WTC11 (cell line): ENCODE data around the gene DYRK1A. TPM values are rescaled to one million over a fixed set of nuclear protein-coding genes. Genes with fewer than 3 reads are reported as not detected.

Source experiments
- ATAC-seq: fragments of 200-7000 bp; cut with Tn5 transposase; 2 replicates; pipeline ENCODE4 v1.10.0; 2021; ENCODE audit warnings: mild to moderate bottlenecking, moderate library complexity
- CTCF ChIA-PET: fragments of 300-600 bp; sonication (Branson Sonifier 250); formaldehyde crosslinking; loops from one replicate; lab custom pipeline; 2021; ENCODE audit warnings: antibody characterized with exemption; lab: Charles Lee
- POLR2A ChIA-PET: fragments of 350-600 bp; sonication (Branson Sonifier 250); formaldehyde crosslinking; loops from one replicate; lab custom pipeline; 2021; ENCODE audit warnings: antibody characterized with exemption; lab: Charles Lee
- DNase-seq: peaks from one replicate; pipeline ENCODE4 v3.0.0; 2021; ENCODE audit warnings: low spot score
- H3K27ac Mint-ChIP-seq: 2 replicates; pipeline ENCODE4 v1.8.0; 2021; ENCODE audit warnings: mixed read lengths
- H3K27me3 Mint-ChIP-seq: 2 replicates; pipeline ENCODE4 v1.8.0; 2021; ENCODE audit warnings: low read depth, mild to moderate bottlenecking, moderate library complexity, mixed read lengths
- H3K36me3 Mint-ChIP-seq: 2 replicates; pipeline ENCODE4 v1.8.0; 2021; ENCODE audit warnings: mixed read lengths
- H3K4me1 Mint-ChIP-seq: 2 replicates; pipeline ENCODE4 v1.8.0; 2022; ENCODE audit warnings: mixed read lengths
- H3K4me3 Mint-ChIP-seq: 2 replicates; pipeline ENCODE4 v1.8.0; 2021; ENCODE audit warnings: mild to moderate bottlenecking, moderate library complexity, mixed read lengths
- H3K9me3 Mint-ChIP-seq: 2 replicates; pipeline ENCODE4 v1.8.0; 2021; ENCODE audit warnings: mixed read lengths
- ATF1 ChIP-seq: sonication (generic); formaldehyde crosslinking; IDR thresholded peaks from 2 replicates; pipeline ENCODE4 v1.8.1; 2023; ENCODE audit warnings: mild to moderate bottlenecking, moderate library complexity, missing genetic modification reagents
- ATF3 ChIP-seq: sonication (generic); formaldehyde crosslinking; conservative IDR thresholded peaks from 2 replicates; pipeline ENCODE4 v1.8.1; 2022; ENCODE audit warnings: mild to moderate bottlenecking, missing genetic modification reagents
- E2F4 ChIP-seq: sonication (generic); formaldehyde crosslinking; IDR thresholded peaks from 2 replicates; pipeline ENCODE4 v1.8.1; 2022; ENCODE audit warnings: low read depth, mild to moderate bottlenecking, moderate library complexity, missing genetic modification reagents, borderline replicate concordance
- ELF4 ChIP-seq: sonication (generic); formaldehyde crosslinking; IDR thresholded peaks from 2 replicates; pipeline ENCODE4 v1.8.1; 2022; ENCODE audit warnings: low read depth, mild to moderate bottlenecking, moderate library complexity, missing genetic modification reagents
- EMX1 ChIP-seq: fragments of 250-450 bp; sonication (Bioruptor Pico); IDR thresholded peaks from 2 replicates; pipeline ENCODE4 v1.8.0; 2021; ENCODE audit warnings: mild to moderate bottlenecking
- ETV6 ChIP-seq: sonication (generic); formaldehyde crosslinking; IDR thresholded peaks from 2 replicates; pipeline ENCODE4 v1.8.1; 2022; ENCODE audit warnings: mild to moderate bottlenecking, missing genetic modification reagents
- FOXP1 ChIP-seq: sonication (generic); formaldehyde crosslinking; IDR thresholded peaks from 2 replicates; pipeline ENCODE4 v1.8.0; 2022; ENCODE audit warnings: missing genetic modification reagents, mild to moderate bottlenecking, moderate library complexity, borderline replicate concordance
- KAT7 ChIP-seq: sonication (generic); formaldehyde crosslinking; IDR thresholded peaks from 2 replicates; pipeline ENCODE4 v1.8.1; 2023; ENCODE audit warnings: missing genetic modification reagents, mild to moderate bottlenecking, borderline replicate concordance
- NFYB ChIP-seq: sonication (generic); formaldehyde crosslinking; conservative IDR thresholded peaks from 2 replicates; pipeline ENCODE4 v1.8.0; 2022; ENCODE audit warnings: low read depth, missing genetic modification reagents
- NR2C2 ChIP-seq: sonication (generic); formaldehyde crosslinking; IDR thresholded peaks from 2 replicates; pipeline ENCODE4 v1.8.0; 2022; ENCODE audit warnings: mild to moderate bottlenecking, missing genetic modification reagents
- NR3C1 ChIP-seq: sonication (generic); formaldehyde crosslinking; conservative IDR thresholded peaks from 2 replicates; pipeline ENCODE4 v1.8.1; 2023; ENCODE audit warnings: low read depth, mild to moderate bottlenecking, missing genetic modification reagents
- RELA ChIP-seq: sonication (generic); formaldehyde crosslinking; IDR thresholded peaks from 2 replicates; pipeline ENCODE4 v1.8.1; 2022; ENCODE audit warnings: missing genetic modification reagents, mild to moderate bottlenecking, borderline replicate concordance
- SMAD4 ChIP-seq: sonication (generic); formaldehyde crosslinking; IDR thresholded peaks from 2 replicates; pipeline ENCODE4 v1.8.0; 2022; ENCODE audit warnings: mild to moderate bottlenecking, missing genetic modification reagents
- SOX15 ChIP-seq: fragments of 250-450 bp; sonication (Bioruptor Pico); IDR thresholded peaks from 2 replicates; pipeline ENCODE4 v1.9.0; 2021; ENCODE audit warnings: mild to moderate bottlenecking
- ZNF317 ChIP-seq: sonication (generic); formaldehyde crosslinking; IDR thresholded peaks from 2 replicates; pipeline ENCODE4 v1.8.1; 2023; ENCODE audit warnings: low read depth, mild to moderate bottlenecking, moderate library complexity, missing genetic modification reagents, borderline replicate concordance
- ZNF416 ChIP-seq: fragments of 250-450 bp; sonication (Bioruptor Pico); IDR thresholded peaks from 2 replicates; pipeline ENCODE4 v1.9.0; 2021; ENCODE audit warnings: mild to moderate bottlenecking, inconsistent platforms
- ZNF671 ChIP-seq: fragments of 250-450 bp; sonication (Bioruptor Pico); IDR thresholded peaks from 2 replicates; pipeline ENCODE4 v1.8.0; 2021; ENCODE audit warnings: mild to moderate bottlenecking
- ZSCAN18 ChIP-seq: fragments of 250-450 bp; sonication (Bioruptor Pico); IDR thresholded peaks from 2 replicates; pipeline ENCODE4 v2.1.2; 2022; ENCODE audit warnings: mild to moderate bottlenecking, moderate library complexity
- total RNA-seq: library from RNA; stranded (reverse); gene quantifications from 3 replicates; pipeline ENCODE4 v1.2.3, GENCODE V29; 2021
- TF ChIP-seq, protein P1 (sequence below): sonication (generic); formaldehyde crosslinking; IDR thresholded peaks from 2 replicates; pipeline ENCODE4 v1.8.0; 2022; ENCODE audit warnings: missing genetic modification reagents
- TF ChIP-seq, protein P2 (sequence below): sonication (generic); formaldehyde crosslinking; IDR thresholded peaks from 2 replicates; pipeline ENCODE4 v1.8.1; 2022; ENCODE audit warnings: mild to moderate bottlenecking, moderate library complexity, missing genetic modification reagents
- TF ChIP-seq, protein P3 (sequence below): sonication (generic); formaldehyde crosslinking; IDR thresholded peaks from 2 replicates; pipeline ENCODE4 v1.8.1; 2023; ENCODE audit warnings: mild to moderate bottlenecking, missing genetic modification reagents, moderate library complexity

The DYRK1A gene
- total RNA-seq, 1 experiment from 2014 or later = 56.5 TPM

GRCh38 chr21:37546299-37546908, 179.8 kb downstream of the DYRK1A start:
- no peak for TF ChIP-seq ELF4 (CRISPR knock-in tag)
- TF ChIP-seq SOX15 (CRISPR knock-in tag) = no peak
- TF ChIP-seq EMX1 = no peak
- no peak for TF ChIP-seq ZSCAN18
- TF ChIP-seq SMAD4 (CRISPR knock-in tag) = no peak
- no peak for TF ChIP-seq NR2C2
- TF ChIP-seq ZNF416 (CRISPR knock-in tag) = no peak
- no peak for TF ChIP-seq NFYB
- no peak for TF ChIP-seq RELA (CRISPR knock-in tag)
- TF ChIP-seq FOXP1 = no peak
- no peak for TF ChIP-seq KAT7 (CRISPR knock-in tag)
- TF ChIP-seq, protein P1, sequence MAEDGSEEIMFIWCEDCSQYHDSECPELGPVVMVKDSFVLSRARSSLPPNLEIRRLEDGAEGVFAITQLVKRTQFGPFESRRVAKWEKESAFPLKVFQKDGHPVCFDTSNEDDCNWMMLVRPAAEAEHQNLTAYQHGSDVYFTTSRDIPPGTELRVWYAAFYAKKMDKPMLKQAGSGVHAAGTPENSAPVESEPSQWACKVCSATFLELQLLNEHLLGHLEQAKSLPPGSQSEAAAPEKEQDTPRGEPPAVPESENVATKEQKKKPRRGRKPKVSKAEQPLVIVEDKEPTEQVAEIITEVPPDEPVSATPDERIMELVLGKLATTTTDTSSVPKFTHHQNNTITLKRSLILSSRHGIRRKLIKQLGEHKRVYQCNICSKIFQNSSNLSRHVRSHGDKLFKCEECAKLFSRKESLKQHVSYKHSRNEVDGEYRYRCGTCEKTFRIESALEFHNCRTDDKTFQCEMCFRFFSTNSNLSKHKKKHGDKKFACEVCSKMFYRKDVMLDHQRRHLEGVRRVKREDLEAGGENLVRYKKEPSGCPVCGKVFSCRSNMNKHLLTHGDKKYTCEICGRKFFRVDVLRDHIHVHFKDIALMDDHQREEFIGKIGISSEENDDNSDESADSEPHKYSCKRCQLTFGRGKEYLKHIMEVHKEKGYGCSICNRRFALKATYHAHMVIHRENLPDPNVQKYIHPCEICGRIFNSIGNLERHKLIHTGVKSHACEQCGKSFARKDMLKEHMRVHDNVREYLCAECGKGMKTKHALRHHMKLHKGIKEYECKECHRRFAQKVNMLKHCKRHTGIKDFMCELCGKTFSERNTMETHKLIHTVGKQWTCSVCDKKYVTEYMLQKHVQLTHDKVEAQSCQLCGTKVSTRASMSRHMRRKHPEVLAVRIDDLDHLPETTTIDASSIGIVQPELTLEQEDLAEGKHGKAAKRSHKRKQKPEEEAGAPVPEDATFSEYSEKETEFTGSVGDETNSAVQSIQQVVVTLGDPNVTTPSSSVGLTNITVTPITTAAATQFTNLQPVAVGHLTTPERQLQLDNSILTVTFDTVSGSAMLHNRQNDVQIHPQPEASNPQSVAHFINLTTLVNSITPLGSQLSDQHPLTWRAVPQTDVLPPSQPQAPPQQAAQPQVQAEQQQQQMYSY (CRISPR knock-in tag) = no peak
- TF ChIP-seq NR3C1 = no peak
- TF ChIP-seq E2F4 (CRISPR knock-in tag) = no peak
- TF ChIP-seq ATF3 (CRISPR knock-in tag) = no peak
- DNase-seq = no peak
- ATAC-seq = peak; percentile 36; the same call in 1 of the 2 replicates
- Mint-ChIP-seq H3K9me3 (peaks cover 23% of the 10 kb centered on the region), H3K36me3 (0 out of 2 replicates have a peak, but pooled peaks cover 5% of the 10 kb centered on the region), H3K27me3 (no peaks in the 10 kb centered on the region), H3K4me1 (peaks cover 24% of the 10 kb centered on the region), H3K27ac (no peak overlapping the region), H3K4me3 (no peak overlapping the region)
- ChIA-PET POLR2A (no interaction called here), CTCF (interaction anchor here (0.8 to 1.8 kb wide), 4 partner anchors 9 to 174 kb away, joined by 3 to 8 read pairs (median 5); no protein-coding TSS in a partner anchor)

GRCh38 chr21:37546949-37547614, 180.5 kb downstream of the DYRK1A start:
- POLR2A ChIA-PET = no interaction called here
- ATAC-seq = no peak
- Mint-ChIP-seq H3K4me3 (no peak overlapping the region), H3K4me1 (peaks cover 24% of the 10 kb centered on the region), H3K27me3 (no peaks in the 10 kb centered on the region), H3K36me3 (0 out of 2 replicates have a peak, but pooled peaks cover 5% of the 10 kb centered on the region), H3K9me3 (peaks cover 17% of the 10 kb centered on the region), H3K27ac (0 out of 2 replicates have a peak overlapping the region, but pooled peaks have one; percentile 37)
- CTCF ChIA-PET = interaction anchor here (1.8 kb wide), 1 partner anchor 17 kb away, joined by 8 read pairs; no protein-coding TSS in a partner anchor
- DNase-seq = no peak
- TF ChIP-seq ATF1 = no peak
- TF ChIP-seq, protein P2, sequence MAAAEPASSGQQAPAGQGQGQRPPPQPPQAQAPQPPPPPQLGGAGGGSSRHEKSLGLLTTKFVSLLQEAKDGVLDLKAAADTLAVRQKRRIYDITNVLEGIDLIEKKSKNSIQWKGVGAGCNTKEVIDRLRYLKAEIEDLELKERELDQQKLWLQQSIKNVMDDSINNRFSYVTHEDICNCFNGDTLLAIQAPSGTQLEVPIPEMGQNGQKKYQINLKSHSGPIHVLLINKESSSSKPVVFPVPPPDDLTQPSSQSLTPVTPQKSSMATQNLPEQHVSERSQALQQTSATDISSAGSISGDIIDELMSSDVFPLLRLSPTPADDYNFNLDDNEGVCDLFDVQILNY = no peak
- TF ChIP-seq ETV6 (CRISPR knock-in tag) = no peak
- no peak for TF ChIP-seq ATF3 (CRISPR knock-in tag)
- TF ChIP-seq, protein P3, sequence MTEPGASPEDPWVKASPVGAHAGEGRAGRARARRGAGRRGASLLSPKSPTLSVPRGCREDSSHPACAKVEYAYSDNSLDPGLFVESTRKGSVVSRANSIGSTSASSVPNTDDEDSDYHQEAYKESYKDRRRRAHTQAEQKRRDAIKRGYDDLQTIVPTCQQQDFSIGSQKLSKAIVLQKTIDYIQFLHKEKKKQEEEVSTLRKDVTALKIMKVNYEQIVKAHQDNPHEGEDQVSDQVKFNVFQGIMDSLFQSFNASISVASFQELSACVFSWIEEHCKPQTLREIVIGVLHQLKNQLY (CRISPR knock-in tag) = no peak
- no peak for TF ChIP-seq ZNF671 (CRISPR knock-in tag)
- TF ChIP-seq ZNF317 = no peak
